ENCODE measurements around the gene USH2A. TPM values are rescaled to one million over a fixed set of nuclear protein-coding genes. Genes with fewer than 3 reads are reported as not detected.

USH2A gene
- total RNA-seq, 2 donors from 2014 or later, result 0.62 to 3.1 TPM

DNA sequence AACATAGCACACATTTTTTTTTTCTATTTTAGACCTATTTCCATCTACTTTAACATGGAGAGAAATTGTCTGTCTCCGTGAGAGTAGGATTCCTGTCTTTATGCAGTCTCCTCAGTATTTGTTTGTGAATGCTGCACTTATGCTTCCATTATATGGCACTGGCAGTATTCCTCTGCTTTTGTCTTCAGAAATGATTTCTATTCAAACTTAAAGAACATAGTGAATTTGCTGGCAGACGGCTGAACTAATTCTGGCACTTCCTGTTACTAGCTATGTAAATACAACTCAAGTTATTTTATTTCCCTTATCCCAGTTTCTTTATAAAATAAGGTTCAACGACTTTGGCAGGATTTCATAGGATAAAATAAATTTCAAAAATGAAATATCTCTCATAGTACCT lies 810.9 kb downstream of the USH2A start:
- H3K36me3 Mint-ChIP-seq (ENCODE audit: low read depth), result peaks cover 54% of the 10 kb centered on the region
- H3K4me3 ChIP-seq (ENCODE audit: low read length), result no peak overlapping the region
- H3K9ac ChIP-seq (ENCODE audit: extremely low read depth, low read length, poor library complexity, severe bottlenecking), result no peak overlapping the region
- DNase-seq, result no peak
- peaks cover 71% of the 10 kb centered on the region for H3K36me3 ChIP-seq (ENCODE audit: control insufficient read depth, insufficient read depth, low read length)
- H3K4me1 Mint-ChIP-seq, result peaks cover 7% of the 10 kb centered on the region
- no peaks in the 10 kb centered on the region for H3K27me3 Mint-ChIP-seq (ENCODE audit: insufficient read depth)
- H3K4me1 ChIP-seq (ENCODE audit: control insufficient read depth, insufficient read depth, low read length), result no peaks in the 10 kb centered on the region
- H3K27ac Mint-ChIP-seq, result no peak overlapping the region
- TF ChIP-seq, protein P1, sequence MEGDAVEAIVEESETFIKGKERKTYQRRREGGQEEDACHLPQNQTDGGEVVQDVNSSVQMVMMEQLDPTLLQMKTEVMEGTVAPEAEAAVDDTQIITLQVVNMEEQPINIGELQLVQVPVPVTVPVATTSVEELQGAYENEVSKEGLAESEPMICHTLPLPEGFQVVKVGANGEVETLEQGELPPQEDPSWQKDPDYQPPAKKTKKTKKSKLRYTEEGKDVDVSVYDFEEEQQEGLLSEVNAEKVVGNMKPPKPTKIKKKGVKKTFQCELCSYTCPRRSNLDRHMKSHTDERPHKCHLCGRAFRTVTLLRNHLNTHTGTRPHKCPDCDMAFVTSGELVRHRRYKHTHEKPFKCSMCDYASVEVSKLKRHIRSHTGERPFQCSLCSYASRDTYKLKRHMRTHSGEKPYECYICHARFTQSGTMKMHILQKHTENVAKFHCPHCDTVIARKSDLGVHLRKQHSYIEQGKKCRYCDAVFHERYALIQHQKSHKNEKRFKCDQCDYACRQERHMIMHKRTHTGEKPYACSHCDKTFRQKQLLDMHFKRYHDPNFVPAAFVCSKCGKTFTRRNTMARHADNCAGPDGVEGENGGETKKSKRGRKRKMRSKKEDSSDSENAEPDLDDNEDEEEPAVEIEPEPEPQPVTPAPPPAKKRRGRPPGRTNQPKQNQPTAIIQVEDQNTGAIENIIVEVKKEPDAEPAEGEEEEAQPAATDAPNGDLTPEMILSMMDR (conservative IDR thresholded peaks at IDR 0.05), result no peak
- H3K9me3 ChIP-seq (ENCODE audit: control insufficient read depth, low read length), result peaks cover 9% of the 10 kb centered on the region
- 97 to 100% methylated on average over 1 to 3 of the region's 3 CpGs for WGBS, 2 experiments (ENCODE audit: insufficient coverage in 1 of 2, insufficient read length in 1 of 2)
- H3K27ac ChIP-seq (ENCODE audit: low read depth, low read length), result no peak overlapping the region
- no peak overlapping the region for H3K4me3 Mint-ChIP-seq
- H3K27me3 ChIP-seq (ENCODE audit: control insufficient read depth, insufficient read depth, low read length, poor library complexity, severe bottlenecking), result no peaks in the 10 kb centered on the region
- peaks cover 9% of the 10 kb centered on the region for H3K9me3 Mint-ChIP-seq

DNA sequence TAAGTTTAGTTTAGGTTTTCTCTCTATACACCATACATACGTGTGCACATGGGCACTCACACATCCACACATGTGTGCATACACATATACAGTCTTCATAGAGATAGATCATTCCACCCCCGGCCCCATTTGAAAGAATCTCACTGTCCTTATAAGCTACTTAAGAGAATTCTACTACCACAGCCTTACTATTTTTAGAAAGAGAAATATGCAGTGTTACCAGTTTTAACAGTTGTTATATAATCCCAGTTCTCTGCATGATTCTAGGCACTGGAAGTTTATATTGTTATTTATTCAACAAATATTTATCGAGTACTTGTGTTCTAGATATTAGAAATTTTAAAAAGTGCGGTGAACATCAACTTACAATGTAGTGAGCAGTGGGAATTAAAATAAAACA lies 814.6 kb downstream of the USH2A start:
- H3K27ac ChIP-seq (ENCODE audit: low read depth, low read length), result no peak overlapping the region
- Mint-ChIP-seq H3K27me3 (ENCODE audit: insufficient read depth) (no peaks in the 10 kb centered on the region), H3K9me3 (peaks cover 8% of the 10 kb centered on the region), H3K4me3 (no peak overlapping the region), H3K27ac (no peak overlapping the region), H3K4me1 (peaks cover 6% of the 10 kb centered on the region), H3K36me3 (ENCODE audit: low read depth) (peaks cover 33% of the 10 kb centered on the region)
- H3K4me1 ChIP-seq (ENCODE audit: control insufficient read depth, insufficient read depth, low read length), result no peaks in the 10 kb centered on the region
- H3K27me3 ChIP-seq (ENCODE audit: control insufficient read depth, insufficient read depth, low read length, poor library complexity, severe bottlenecking), result no peaks in the 10 kb centered on the region
- TF ChIP-seq, protein P1 (conservative IDR thresholded peaks at IDR 0.05), result no peak
- peaks cover 8% of the 10 kb centered on the region for H3K9me3 ChIP-seq (ENCODE audit: control insufficient read depth, low read length)
- peaks cover 69% of the 10 kb centered on the region for H3K36me3 ChIP-seq (ENCODE audit: control insufficient read depth, insufficient read depth, low read length)
- WGBS, 2 experiments (ENCODE audit: insufficient coverage in 1 of 2, insufficient read length in 1 of 2), result 85 to 90% methylated on average over 2 to 4 of the region's 4 CpGs
- H3K9ac ChIP-seq (ENCODE audit: extremely low read depth, low read length, poor library complexity, severe bottlenecking), result no peak overlapping the region
- no peak overlapping the region for H3K4me3 ChIP-seq (ENCODE audit: low read length)
- DNase-seq, result no peak

DNA sequence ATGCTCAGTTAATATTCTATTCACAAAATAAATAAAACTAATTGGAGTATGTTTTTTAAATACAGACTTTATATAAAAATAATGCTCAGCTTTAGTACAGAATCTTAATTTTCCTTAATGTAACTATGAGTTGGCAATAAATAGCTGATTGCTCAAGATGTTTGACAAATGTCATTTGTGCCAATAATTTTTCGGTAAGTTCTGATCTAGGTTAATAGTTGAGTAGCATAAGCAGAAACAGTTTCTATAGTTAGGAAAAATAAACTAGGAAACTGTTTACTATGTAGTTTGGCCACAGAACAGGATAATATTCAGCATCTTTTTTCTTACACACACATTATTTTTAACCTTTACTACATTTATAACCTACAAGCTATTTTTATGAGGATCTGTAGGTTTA lies 815.8 kb downstream of the USH2A start:
- no peak overlapping the region for H3K4me3 ChIP-seq (ENCODE audit: low read length)
- WGBS, 2 experiments (ENCODE audit: insufficient coverage in 1 of 2, insufficient read length in 1 of 2), result 98 to 100% methylated on average over 1 of the region's 1 CpG
- DNase-seq, result no peak
- H3K36me3 Mint-ChIP-seq (ENCODE audit: low read depth), result peaks cover 20% of the 10 kb centered on the region
- H3K27me3 ChIP-seq (ENCODE audit: control insufficient read depth, insufficient read depth, low read length, poor library complexity, severe bottlenecking), result no peaks in the 10 kb centered on the region
- H3K9me3 ChIP-seq (ENCODE audit: control insufficient read depth, low read length), result no peaks in the 10 kb centered on the region
- H3K27ac Mint-ChIP-seq, result no peak overlapping the region
- H3K4me1 ChIP-seq (ENCODE audit: control insufficient read depth, insufficient read depth, low read length), result no peaks in the 10 kb centered on the region
- no peaks in the 10 kb centered on the region for H3K9me3 Mint-ChIP-seq
- TF ChIP-seq, protein P1 (conservative IDR thresholded peaks at IDR 0.05), result no peak
- H3K27ac ChIP-seq (ENCODE audit: low read depth, low read length), result no peak overlapping the region
- H3K4me3 Mint-ChIP-seq, result no peak overlapping the region
- H3K36me3 ChIP-seq (ENCODE audit: control insufficient read depth, insufficient read depth, low read length), result peaks cover 69% of the 10 kb centered on the region
- no peaks in the 10 kb centered on the region for H3K27me3 Mint-ChIP-seq (ENCODE audit: insufficient read depth)
- no peaks in the 10 kb centered on the region for H3K4me1 Mint-ChIP-seq
- no peak overlapping the region for H3K9ac ChIP-seq (ENCODE audit: extremely low read depth, low read length, poor library complexity, severe bottlenecking)

Measured in endodermal cell (in vitro differentiated cells).